GM18511 (cell line): ENCODE results near the gene SLC7A4.
"Not testable (repeated sequence)": the region's sequence is repeated elsewhere in the genome, so short reads cannot be mapped to it uniquely, and the experiment has no call there.

Experiments used
- ATAC-seq: cut with Tn5 transposase; IDR thresholded peaks from one replicate; pipeline ENCODE4 v1.9.1; 2021; ENCODE audit warnings: mild to moderate bottlenecking, moderate library complexity; ENCODE audit not compliant: unreplicated experiment

Gene SLC7A4

GRCh38 chr22:21022955-21023614, 9.3 kb downstream of the SLC7A4 start:
- ATAC-seq = no peak

GRCh38 chr22:21022507-21022906, 9.9 kb downstream of the SLC7A4 start:
- ATAC-seq = no peak

GRCh38 chr22:21020802-21021429, 11.4 kb downstream of the SLC7A4 start:
- no peak for ATAC-seq

- no peak for ATAC-seq
These were observed 14.0 kb downstream of the SLC7A4 start for GRCh38 chr22:21018314-21018713.

GRCh38 chr22:21016644-21017420, 15.5 kb downstream of the SLC7A4 start:
- no peak for ATAC-seq

GRCh38 chr22:21015466-21016006, 16.8 kb downstream of the SLC7A4 start:
- ATAC-seq = no peak

DNA sequence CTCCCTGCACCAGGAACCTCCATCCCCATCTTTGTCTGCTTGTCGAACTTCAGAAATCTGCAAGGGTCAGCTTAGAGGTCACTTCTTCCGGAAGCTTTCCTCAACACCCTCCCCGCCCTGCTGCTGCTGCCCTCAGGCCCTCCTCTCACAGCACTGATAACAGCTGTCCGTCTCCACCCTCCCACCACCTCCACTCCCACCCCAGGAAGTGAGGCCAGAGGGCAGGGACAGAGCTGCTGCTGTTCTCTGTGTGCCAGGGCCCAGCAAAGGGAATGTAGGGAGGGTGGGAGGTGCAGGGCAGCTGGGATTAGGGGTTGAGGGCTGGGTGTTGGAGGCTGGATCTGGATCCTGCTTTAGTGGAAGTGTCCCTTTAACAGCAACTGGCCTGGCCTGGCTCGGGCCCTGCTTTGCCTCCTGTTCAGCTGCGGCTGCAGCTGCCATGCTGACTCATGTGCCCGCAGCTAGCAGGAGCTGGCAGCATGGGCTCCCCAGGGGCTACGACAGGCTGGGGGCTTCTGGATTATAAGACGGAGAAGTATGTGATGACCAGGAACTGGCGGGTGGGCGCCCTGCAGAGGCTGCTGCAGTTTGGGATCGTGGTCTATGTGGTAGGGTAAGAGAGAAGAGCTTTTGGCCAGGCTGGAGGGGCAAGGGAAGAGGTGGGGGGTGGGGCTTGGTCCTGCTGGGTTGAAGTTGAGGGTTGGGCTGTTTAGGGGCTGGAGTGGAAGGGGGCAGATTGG, 17.5 kb downstream of the SLC7A4 start, which contains the start of gene P2RX6:
TSS of gene P2RX6 (plus strand) at position 440 of the 740 bp plus-strand sequence. CDS start at position 450, 10 bp downstream.
- no peak for ATAC-seq

DNA sequence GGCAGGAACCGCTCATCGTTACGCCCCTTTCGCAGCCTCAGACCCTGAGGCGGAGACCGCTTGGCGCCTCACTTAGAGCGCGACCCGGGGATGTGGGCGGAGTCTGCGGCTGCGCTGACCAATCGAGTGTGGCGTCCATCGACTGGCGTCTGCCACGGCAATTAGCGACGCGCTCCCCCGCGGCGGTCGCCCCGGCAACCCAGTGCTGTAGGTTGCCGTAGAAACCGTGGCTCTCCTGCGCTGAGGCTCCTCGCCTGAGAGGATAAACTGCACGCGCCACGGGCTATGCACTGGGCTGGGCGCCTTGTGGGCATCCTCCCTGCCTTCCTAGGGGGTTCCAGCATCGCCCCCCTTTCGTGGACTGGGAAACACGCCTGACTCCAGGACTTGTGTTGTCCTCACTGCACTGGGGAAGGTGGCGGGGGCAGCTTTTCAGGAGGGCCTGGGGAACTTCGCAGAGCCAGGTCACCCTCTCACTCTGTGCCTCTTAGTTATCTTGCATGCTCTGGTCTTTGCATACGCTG, 18.1 kb downstream of the SLC7A4 start:
- peak; percentile 95 for ATAC-seq

DNA sequence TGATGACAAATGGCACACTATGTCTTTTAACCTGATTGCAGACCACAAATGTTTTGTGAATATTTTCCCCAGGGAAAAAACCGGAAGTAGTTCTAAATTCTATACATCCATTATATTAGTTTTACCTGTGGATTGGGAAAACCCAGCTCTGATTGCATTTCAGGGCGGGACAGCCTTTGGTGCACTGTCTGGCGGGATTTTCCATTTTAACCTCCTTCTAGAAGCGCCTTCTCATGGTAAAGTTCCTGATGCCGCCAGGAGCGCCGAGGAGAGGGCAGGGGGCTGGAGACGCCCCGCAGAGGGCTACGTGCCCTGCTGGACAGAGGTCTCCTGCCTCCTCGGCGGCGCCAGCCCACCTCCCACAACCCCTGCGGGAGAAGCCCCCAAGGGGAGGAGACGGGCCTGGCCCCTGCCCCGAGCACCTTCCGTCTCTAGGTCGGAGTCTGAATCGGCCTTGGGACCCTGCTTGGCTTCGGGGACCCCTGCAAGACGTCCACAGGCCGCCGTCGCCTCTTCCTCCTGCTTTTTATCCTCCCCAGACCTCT, 18.6 kb downstream of the SLC7A4 start:
- peak; percentile 8 for ATAC-seq

DNA sequence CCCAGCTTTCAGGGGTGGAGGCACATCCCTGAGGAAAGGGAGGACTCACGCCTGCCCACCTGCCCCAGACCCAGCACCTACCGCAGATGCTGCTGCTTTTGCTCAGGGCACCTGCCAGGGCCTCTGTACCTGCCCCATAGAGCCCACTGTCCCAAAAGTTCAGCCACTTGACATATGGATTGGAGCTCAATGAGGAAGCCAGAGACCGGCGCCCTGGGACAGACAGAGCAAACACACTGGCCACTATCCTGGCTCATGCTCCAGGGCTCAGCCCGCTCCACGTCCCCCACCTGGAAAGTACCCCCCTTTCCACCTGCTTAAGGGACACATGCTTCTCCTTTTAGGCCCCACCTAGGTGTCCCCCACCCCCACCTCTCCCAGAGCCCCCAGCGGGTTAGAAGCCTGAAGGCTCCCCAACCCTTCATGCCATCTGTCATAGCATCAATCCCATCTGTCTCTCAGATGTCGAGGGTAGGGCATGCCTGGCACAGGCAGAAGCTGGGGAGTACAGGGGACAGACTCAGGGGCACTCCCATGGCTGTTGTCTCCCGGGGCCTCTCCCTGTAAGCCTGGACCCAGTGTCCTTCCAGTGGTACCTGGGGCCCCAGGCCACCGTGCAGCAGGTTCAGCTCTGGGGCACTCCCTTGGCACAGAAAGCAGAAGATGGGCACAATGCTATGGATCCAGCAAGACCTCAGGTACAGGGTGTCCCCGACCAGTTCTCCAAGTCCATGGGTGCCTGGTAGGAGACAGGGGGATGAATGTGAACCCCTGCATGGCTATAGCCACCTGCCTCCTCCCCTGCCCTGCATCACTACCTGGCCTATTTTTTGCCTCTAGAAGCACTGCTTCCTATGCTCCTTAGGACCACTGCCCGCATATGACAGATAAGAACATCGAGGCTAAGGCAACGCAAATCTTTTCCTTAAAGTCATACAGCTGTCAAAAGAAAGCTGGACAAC, 19.6 kb downstream of the SLC7A4 start:
- no peak for ATAC-seq

- ATAC-seq = no peak
These were observed 21.8 kb downstream of the SLC7A4 start for GRCh38 chr22:21010426-21011113.

GRCh38 chr22:21009638-21010425, 22.5 kb downstream of the SLC7A4 start:
- no peak for ATAC-seq

- not testable (repeated sequence) for ATAC-seq
These were observed 23.2 kb downstream of the SLC7A4 start for GRCh38 chr22:21009208-21009607.

- no peak for ATAC-seq
These were observed 28.6 kb downstream of the SLC7A4 start for GRCh38 chr22:21003782-21004181.

- peak; percentile 92 for ATAC-seq
These were observed 30.6 kb downstream of the SLC7A4 start, which contains the start of gene THAP7 for GRCh38 chr22:21001601-21002325. TSS of gene THAP7 (minus strand) at chr22:21002118. CDS start at chr22:21001911, 207 bp downstream.

DNA sequence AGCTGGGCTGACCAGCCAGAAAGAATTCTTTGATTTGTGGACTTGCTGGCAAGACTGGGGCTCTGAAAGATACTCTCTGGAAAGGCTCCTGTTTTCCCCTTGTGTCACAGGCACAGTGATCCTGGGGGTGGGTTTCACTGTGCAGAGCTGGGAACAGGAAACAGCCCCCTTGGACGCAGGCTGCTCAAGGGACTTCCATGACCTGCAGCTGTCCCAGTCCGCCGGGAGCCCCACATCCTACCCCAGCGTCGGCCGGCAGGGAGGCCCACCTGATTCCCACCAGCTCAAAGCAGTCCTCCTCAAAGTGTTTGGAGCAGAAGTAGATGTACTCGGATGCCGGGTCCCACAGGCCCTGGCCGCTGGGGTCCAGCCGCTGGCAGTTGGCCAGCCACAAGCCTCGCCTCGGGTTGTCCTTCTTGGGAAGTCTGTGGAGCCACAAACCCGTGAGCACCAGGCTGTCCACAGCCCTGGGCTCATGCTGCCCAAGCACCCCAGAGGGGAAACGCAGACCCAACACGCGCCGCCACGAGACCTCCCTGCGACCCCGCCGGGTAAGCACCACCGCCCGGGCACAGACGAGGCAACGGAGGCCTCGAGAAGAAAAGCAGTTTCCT, 31.3 kb downstream of the SLC7A4 start:
- ATAC-seq = no peak
